NCI-H82 treated with DMSO at 0.1 percent for 48 hours (cell line): ENCODE results near the gene SLC7A11.
"Not testable (repeated sequence)": the region's sequence is repeated elsewhere in the genome, so short reads cannot be mapped to it uniquely, and the experiment has no call there.

Experiments used
- DNase-seq: peaks from one replicate; lab custom pipeline; 2025; ENCODE audit not compliant: unreplicated experiment; lab: John Stamatoyannopoulos, UW

The SLC7A11 gene

GRCh38 chr4:138210576-138210975, 31.6 kb downstream of the SLC7A11 start:
- not testable (repeated sequence) for DNase-seq

- no peak for DNase-seq
These were observed 33.1 kb downstream of the SLC7A11 start for GRCh38 chr4:138209094-138209493.

- DNase-seq: no peak
These were observed 36.5 kb downstream of the SLC7A11 start for GRCh38 chr4:138205531-138206233.

GRCh38 chr4:138204507-138204906, 37.6 kb downstream of the SLC7A11 start:
- DNase-seq: no peak

GRCh38 chr4:138202686-138203085, 39.5 kb downstream of the SLC7A11 start:
- DNase-seq: no peak

- no peak for DNase-seq
These were observed 41.9 kb downstream of the SLC7A11 start for GRCh38 chr4:138200236-138200590.

- DNase-seq: no peak
These were observed 42.4 kb downstream of the SLC7A11 start for GRCh38 chr4:138199568-138200235.

GRCh38 chr4:138196153-138196552, 46.0 kb downstream of the SLC7A11 start:
- no peak for DNase-seq

- DNase-seq: no peak
These were observed 48.2 kb downstream of the SLC7A11 start for GRCh38 chr4:138193963-138194362.

GRCh38 chr4:138192113-138192512, 50.0 kb downstream of the SLC7A11 start:
- no peak for DNase-seq

- no peak for DNase-seq
These were observed 51.7 kb downstream of the SLC7A11 start for GRCh38 chr4:138190452-138190858.

GRCh38 chr4:138189206-138189605, 52.9 kb downstream of the SLC7A11 start:
- no peak for DNase-seq

- no peak for DNase-seq
These were observed 53.6 kb downstream of the SLC7A11 start for GRCh38 chr4:138188406-138189084.

GRCh38 chr4:138185859-138186645, 56.1 kb downstream of the SLC7A11 start:
- DNase-seq: no peak

GRCh38 chr4:138184886-138185285, 57.3 kb downstream of the SLC7A11 start:
- no peak for DNase-seq

- DNase-seq: no peak
These were observed 59.2 kb downstream of the SLC7A11 start for GRCh38 chr4:138182838-138183426.

GRCh38 chr4:138181287-138181686, 60.9 kb downstream of the SLC7A11 start:
- no peak for DNase-seq

- no peak for DNase-seq
These were observed 63.6 kb downstream of the SLC7A11 start for GRCh38 chr4:138178566-138178965.

GRCh38 chr4:138177278-138177968, 64.7 kb downstream of the SLC7A11 start:
- DNase-seq: no peak

- no peak for DNase-seq
These were observed 67.0 kb downstream of the SLC7A11 start for GRCh38 chr4:138174981-138175794.
